Activated CD8-positive, alpha-beta memory T cell treated with anti-CD3 and anti-CD28 coated beads, Interleukin-2, amount 50 U/mL, for 24 hours (primary cell): ENCODE data around the gene GTF3A.

Experiments used
- DNase-seq: peaks from one replicate; pipeline ENCODE4 v3.0.0-alpha.2; 2020; ENCODE audit errors: extremely low read depth

GTF3A gene

DNA sequence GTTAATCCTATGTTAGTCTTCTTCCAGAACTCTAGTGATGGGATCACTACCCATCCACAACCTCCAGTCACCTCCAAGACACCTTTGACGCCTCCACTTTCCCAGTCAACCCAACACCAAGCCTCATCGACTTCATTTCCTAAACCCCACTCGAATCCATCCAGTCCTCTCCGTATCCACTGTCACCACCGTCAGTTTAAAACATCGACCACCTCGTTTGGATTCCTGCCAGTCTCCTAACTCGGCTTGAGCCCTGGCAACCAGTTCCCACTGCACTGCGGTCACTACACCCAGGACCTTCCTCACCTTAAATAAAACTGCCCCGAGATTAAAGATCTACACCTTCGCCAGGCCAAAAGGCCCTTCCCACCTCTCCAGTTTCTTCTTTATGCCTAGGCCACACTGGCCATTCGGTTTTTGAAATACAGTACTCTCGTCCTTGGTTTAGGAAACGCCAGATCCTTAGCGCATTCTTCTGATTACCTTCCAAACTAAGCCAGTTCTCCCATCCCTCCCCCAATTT, 24.7 kb downstream of the GTF3A start:
- DNase-seq, result no peak

DNA sequence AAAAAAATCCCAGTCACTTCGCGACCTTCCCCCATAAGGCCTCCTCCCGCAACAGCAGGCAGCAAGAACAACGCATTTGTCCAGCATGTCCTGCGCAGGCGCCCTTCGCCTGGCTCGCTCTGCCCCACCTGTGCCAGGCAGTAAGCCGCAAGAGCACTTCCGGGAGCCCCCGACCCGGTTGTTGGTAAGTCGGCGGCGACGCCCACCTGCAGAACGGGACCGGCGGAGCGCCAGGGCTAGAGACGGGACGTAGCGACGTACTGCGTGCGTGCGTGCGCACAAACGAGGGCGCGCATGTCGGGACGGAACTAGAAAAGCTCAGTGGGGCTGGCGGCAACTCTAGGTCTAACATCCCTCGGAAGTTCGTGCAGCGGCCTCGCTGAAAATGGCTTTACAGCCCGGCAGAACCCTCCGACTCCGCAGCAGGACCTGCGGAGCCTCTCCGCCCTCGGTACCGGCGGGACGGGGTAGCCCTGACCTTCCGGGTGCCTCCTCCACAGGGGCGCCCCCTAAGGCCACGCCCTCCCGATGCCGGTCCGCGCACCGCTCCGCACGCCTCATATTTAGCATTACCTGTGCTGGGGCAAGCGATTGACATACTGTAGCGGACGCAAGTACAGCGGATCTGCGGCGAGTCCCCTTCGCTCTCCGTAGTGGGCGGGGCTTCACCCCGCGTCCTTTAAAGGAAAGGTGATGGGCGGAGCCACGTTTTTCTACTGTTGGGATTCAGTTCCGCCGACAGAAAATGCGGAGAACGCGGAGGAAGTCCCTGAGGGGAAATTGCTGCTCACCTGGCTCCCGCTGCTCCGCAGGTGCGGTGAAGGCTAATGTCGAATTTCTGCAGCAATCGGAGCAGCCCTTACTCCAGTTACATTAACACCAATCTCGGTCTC, 25.8 kb downstream of the GTF3A start, which contains the start of gene MTIF3:
Gene MTIF3, minus strand, starts transcription at position 629 of the 893 bp plus-strand sequence. CDS start 10,116 bp downstream, outside the sequence.
- peak; percentile 88 for DNase-seq

GRCh38 chr13:27450921-27451471, 26.6 kb downstream of the GTF3A start:
- no peak for DNase-seq

DNA sequence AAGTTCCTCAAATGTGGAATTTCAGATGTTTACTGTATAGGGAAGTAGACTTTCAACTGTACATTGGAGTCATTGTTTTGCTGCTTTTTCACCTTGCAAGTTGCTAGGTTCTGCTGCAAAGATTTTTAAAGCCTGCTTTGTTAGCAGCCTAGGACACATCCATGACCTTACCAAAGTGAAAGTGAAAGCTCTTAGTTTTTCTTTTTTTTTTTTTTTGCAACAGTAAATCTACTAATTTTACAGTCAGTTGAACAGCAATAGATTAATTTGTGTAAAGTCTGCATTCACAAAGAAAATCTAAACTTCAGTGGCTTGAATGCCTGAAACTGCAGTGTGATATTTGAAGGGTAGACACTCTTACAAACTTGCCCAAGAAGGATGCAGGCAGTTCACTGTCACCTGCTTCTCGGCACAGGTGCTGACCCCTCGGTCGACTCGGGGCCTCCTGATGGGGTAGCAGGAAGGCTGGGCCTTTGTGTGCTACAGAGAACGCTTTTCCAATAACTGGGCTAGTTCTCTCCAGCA, 31.0 kb downstream of the GTF3A start:
- no peak for DNase-seq

DNA sequence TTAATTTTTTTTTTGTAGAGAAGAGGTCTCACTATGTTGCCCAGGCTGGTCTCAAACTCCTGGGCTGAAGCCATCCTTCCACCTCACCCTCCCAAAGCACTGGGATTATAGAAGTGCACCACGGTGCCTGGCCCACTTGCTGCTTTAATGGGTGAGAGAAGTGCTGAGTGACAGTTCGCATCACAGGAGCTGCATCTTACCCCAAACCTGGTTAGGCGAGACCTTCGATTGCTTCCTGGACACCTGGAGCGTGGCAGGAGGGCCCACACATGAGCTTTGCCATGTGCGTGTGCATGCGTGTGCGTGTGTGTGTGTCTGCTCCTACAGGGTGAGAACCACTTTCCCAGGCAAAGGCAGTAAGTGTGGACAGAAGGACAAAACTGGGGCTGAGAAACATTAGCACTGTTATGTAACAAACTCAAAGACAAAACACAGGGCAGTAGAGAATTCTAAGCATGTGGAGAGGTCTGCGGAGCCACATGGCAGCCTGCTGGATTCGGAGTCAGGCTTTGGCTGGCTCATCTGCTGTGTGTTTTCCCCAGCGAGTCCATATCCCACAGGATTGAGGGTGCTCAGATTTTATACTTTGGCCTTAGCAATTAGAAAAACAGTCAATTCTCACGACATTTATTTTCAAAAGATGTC, 37.6 kb downstream of the GTF3A start:
- no peak for DNase-seq

DNA sequence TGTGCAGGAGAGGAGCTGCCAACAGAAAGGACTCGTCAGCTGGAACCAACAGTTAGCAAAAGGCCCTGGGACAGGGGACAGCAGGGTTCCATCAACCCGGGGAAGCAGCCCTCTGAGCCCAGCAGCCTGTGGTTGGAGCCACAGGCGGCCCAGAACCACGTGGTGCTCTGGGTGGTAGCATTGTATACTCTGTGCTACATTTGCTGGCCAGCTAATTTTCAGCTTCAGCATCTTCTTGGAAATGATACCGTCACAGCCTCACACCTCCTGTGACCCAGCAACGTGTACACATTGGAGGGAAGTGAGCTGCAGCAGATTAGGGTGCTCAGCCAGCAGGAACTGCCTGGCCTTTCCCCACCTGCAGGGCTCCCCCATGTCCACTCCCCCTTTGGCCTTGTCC, 39.1 kb downstream of the GTF3A start:
- no peak for DNase-seq

DNA sequence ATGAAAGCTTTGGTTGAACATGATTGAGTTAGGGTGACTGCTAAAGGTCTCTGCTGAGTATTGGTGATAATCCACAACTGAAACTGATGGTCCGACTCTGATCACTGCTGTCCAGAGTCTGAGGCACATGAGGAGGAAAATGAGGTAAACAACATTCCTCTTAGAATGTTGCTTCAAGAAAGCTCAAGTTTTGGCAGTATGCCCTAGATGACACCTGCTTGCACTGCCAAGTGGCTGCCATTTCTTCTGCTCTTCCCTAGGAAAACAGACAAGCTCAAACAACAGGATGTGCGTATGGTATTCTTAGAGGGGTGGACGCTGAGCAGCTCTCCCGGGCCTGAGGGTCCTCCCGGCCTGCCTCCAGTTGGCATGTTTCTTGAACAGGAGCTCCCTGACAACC, 41.2 kb downstream of the GTF3A start:
- no peak for DNase-seq

DNA sequence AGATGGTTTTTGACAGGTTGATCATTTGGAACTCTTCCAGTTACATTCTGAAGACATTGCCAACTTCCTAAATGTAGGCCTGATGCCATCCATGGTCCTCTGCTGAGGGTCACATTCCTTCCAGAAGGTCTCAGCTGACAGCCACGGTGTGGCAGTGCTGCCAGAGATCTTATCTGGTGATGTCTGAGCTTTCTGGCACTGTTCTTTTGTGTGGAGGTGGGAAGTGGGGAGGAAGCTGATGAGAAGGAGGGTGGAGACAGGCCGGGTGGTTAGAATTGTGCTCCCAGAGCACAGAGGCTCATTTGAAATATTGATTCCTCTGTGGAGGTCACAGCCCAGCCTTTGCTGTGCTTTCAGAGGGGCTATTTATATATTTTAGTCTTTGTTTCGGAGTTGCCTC, 42.1 kb downstream of the GTF3A start:
- DNase-seq, result no peak

- no peak for DNase-seq
Observed at GRCh38 chr13:27470075-27470820, 45.8 kb downstream of the GTF3A start.

DNA sequence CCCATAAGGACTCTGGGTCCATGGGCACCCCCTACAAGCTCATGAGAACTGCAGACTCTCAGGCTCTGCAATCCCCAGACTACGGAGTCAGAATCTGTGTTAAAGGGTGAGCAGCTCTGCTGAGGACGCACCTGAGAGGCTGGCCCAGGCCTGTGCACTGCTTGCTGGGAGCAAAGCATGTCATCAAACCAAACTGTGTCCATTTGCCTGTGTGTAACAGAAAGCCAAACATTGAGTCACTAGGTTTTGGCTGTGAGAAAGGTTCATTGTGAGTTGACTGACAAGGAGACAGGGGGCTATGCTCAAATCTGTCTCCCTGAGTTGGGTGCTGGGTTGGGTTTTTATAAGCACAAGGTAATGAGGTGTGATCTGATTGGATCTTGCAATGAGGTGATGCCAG, 48.0 kb downstream of the GTF3A start:
- DNase-seq, result no peak

GRCh38 chr13:27472941-27473340, 48.5 kb downstream of the GTF3A start:
- DNase-seq, result no peak

- DNase-seq, result no peak
Observed at GRCh38 chr13:27474751-27475268, 50.4 kb downstream of the GTF3A start.

GRCh38 chr13:27476943-27477703, 52.7 kb downstream of the GTF3A start:
- no peak for DNase-seq

GRCh38 chr13:27481766-27482165, 57.3 kb downstream of the GTF3A start:
- no peak for DNase-seq

DNA sequence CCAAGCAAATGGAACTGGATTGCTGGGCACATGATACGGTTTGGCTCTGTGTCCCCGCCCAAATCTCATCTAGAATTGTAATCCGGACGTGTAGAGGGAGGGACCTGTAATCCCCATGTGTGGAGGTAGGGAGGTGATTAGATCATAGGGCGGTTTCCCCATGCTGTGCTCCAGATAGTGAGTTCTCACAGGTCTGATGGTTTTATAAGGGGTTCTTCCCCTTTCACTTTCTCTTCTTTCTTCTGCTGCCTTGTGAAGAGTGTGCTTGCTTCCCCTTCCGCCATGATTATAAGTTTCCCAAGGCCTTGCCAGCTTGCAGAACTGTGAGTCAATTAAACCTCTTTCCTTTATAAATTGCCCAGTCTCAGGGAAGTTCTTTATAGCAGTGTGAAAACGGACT, 58.6 kb downstream of the GTF3A start:
- no peak for DNase-seq

DNA sequence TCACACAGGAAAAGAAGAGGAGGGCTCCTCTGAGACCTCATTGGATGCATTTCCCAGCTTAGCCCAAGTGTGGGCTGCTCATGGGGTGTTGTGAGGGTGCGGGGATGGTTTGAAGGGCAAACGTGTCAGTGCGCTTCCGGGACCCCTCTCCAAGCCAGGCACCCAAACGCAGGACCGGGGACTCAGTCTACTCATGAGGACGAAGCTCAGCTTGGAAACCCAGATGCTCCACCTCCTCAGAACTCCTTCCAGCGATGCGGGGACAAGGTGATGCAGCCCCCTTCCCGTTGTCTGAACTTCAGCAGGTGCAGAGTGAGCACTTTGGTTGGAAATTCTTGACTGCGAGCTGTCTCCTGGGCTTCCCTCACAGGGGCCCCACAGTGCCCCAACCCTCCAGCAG, 59.0 kb downstream of the GTF3A start:
- DNase-seq, result no peak
